HFF-Myc (cell line): ENCODE measurements around the gene GLB1L3.

ENCODE experiments used
- DNase-seq: peaks from one replicate; pipeline ENCODE4 v3.0.0-alpha.2; 2011; ENCODE audit warnings: low read depth; ENCODE audit errors: extremely low read depth
- H3K4me3 ChIP-seq: replicated peaks from 2 replicates; pipeline ENCODE4 v1.5.1; 2011; ENCODE audit warnings: low read depth, mild to moderate bottlenecking, control low read depth, low read length
- TF ChIP-seq, protein P1 (sequence below): IDR thresholded peaks from 2 replicates; pipeline ENCODE4 v1.5.1; 2012; ENCODE audit warnings: mild to moderate bottlenecking, low read depth, low read length, control low read depth; ENCODE audit errors: missing control alignments

GLB1L3 gene

DNA sequence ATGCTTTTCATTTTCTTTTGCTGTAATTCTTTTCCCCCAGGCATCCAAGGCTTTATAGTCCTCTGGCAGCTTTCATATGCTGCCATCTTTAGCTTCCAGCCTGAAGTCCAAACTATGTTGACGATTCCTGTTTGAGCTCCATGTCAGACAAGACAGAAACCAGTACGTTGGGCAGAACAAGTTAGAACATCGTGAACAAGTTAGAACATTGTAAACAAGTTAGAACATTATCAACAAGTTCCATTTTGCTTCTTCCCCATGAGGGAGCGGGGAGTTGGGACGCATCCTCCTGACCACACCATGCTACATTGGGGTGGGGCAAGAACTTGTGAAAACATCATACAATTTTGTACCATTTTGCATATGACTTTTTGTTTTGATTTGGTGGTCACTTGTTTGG lies 79.5 kb downstream of the GLB1L3 start:
- TF ChIP-seq, protein P1, sequence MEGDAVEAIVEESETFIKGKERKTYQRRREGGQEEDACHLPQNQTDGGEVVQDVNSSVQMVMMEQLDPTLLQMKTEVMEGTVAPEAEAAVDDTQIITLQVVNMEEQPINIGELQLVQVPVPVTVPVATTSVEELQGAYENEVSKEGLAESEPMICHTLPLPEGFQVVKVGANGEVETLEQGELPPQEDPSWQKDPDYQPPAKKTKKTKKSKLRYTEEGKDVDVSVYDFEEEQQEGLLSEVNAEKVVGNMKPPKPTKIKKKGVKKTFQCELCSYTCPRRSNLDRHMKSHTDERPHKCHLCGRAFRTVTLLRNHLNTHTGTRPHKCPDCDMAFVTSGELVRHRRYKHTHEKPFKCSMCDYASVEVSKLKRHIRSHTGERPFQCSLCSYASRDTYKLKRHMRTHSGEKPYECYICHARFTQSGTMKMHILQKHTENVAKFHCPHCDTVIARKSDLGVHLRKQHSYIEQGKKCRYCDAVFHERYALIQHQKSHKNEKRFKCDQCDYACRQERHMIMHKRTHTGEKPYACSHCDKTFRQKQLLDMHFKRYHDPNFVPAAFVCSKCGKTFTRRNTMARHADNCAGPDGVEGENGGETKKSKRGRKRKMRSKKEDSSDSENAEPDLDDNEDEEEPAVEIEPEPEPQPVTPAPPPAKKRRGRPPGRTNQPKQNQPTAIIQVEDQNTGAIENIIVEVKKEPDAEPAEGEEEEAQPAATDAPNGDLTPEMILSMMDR, result no peak

GRCh38 chr11:134356656-134357544 lies 80.7 kb downstream of the GLB1L3 start:
- no peak for DNase-seq
- no peak overlapping the region for H3K4me3 ChIP-seq
- TF ChIP-seq, protein P1, result no peak

More for the DNA sequence above, 79.5 kb downstream of the GLB1L3 start:
- no peak overlapping the region for H3K4me3 ChIP-seq
- DNase-seq, result no peak

- TF ChIP-seq, protein P1, result no peak
- no peak for DNase-seq
- no peak overlapping the region for H3K4me3 ChIP-seq
Measured at GRCh38 chr11:134357545-134357839, 81.3 kb downstream of the GLB1L3 start.

DNA sequence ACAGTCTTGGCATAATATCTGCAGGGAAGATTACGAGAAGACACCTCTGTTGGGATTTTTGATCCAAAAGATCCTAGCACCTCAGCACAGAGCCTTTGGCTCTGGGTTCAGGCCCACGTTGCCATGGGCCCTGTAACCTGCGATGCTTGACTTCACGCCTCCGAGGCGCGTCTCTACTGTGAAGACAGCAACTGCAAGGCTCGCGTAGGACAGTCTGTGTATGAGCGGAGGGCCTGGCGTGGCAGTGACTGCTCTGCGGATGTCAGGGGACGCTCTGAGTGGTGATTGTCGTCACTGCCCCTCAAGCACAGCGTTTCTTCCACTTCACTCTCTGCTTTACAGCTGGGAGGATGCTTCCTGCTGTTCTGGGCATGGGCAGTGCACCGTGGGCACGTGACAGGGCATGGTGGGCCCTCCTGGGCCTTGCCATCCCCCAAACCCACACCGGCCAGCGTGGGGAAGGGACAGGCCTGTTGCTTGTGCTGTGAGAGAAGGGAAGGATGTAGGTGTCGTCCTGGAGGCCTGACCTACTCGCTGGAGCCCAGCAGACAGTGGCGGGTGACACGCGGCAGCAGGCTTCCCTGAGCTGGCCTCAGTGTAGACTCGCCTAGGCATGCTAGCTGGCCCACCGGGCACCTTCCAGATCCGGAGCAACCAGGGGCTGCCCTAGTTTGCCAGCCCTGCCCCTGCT lies 82.1 kb downstream of the GLB1L3 start:
- no peak for DNase-seq
- no peak overlapping the region for H3K4me3 ChIP-seq
- TF ChIP-seq, protein P1, result no peak

GRCh38 chr11:134358856-134359490 lies 82.8 kb downstream of the GLB1L3 start:
- DNase-seq, result no peak
- TF ChIP-seq, protein P1, result no peak
- no peak overlapping the region for H3K4me3 ChIP-seq

GRCh38 chr11:134359646-134360045 lies 83.5 kb downstream of the GLB1L3 start:
- TF ChIP-seq, protein P1, result no peak
- no peak for DNase-seq
- H3K4me3 ChIP-seq, result no peak overlapping the region
